HG02885 (cell line): Measurements from ENCODE around the gene LYST.
"Not testable (repeated sequence)": the region's sequence is repeated elsewhere in the genome, so short reads cannot be mapped to it uniquely, and the experiment has no call there.

Source experiments
- ATAC-seq: cut with Tn5 transposase; IDR thresholded peaks from one replicate; pipeline ENCODE4 v1.9.1; 2021; ENCODE audit warnings: mild to moderate bottlenecking; ENCODE audit not compliant: unreplicated experiment, poor library complexity

Gene LYST, protein sequence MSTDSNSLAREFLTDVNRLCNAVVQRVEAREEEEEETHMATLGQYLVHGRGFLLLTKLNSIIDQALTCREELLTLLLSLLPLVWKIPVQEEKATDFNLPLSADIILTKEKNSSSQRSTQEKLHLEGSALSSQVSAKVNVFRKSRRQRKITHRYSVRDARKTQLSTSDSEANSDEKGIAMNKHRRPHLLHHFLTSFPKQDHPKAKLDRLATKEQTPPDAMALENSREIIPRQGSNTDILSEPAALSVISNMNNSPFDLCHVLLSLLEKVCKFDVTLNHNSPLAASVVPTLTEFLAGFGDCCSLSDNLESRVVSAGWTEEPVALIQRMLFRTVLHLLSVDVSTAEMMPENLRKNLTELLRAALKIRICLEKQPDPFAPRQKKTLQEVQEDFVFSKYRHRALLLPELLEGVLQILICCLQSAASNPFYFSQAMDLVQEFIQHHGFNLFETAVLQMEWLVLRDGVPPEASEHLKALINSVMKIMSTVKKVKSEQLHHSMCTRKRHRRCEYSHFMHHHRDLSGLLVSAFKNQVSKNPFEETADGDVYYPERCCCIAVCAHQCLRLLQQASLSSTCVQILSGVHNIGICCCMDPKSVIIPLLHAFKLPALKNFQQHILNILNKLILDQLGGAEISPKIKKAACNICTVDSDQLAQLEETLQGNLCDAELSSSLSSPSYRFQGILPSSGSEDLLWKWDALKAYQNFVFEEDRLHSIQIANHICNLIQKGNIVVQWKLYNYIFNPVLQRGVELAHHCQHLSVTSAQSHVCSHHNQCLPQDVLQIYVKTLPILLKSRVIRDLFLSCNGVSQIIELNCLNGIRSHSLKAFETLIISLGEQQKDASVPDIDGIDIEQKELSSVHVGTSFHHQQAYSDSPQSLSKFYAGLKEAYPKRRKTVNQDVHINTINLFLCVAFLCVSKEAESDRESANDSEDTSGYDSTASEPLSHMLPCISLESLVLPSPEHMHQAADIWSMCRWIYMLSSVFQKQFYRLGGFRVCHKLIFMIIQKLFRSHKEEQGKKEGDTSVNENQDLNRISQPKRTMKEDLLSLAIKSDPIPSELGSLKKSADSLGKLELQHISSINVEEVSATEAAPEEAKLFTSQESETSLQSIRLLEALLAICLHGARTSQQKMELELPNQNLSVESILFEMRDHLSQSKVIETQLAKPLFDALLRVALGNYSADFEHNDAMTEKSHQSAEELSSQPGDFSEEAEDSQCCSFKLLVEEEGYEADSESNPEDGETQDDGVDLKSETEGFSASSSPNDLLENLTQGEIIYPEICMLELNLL (N-terminal part only)

DNA sequence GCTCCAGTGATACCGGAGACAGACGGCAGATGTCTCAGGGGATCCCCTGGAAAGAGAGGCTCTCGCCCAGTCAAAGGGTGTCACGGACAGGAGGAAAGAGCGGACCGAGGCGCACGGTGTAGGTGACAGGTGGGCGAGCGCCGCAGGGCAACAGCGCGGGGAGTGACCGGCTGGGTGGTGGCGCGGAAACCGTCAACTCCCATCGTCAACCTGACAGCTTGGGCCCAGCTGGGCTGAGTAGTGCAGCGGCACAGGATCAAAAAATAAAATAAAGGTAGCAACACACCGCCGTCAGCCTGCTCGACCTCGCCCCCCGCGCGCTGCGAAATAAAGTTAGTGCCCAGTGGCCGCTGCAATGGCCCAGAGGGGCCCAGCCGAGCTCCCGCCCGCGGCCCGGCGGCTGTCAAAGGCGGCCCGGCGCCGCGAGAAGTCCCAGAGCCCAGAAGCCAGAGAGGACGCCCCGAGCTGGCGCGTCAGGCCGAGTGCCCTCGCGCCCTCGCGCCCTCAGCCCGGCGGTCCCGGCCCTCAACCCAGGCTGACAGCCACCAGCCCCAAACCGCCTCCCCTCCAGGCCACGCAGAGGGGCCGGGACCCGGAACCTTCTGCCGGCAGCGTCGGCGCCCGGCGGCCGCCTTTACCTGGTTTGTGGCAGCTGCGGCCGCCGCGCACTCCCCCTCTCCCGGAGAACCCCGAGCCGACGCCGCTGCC, at the start of gene LYST:
Gene LYST (minus strand): TSS at position 702 of the 708 bp plus-strand sequence. CDS start 36,489 bp downstream, outside the sequence.
- ATAC-seq = peak; percentile 49

DNA sequence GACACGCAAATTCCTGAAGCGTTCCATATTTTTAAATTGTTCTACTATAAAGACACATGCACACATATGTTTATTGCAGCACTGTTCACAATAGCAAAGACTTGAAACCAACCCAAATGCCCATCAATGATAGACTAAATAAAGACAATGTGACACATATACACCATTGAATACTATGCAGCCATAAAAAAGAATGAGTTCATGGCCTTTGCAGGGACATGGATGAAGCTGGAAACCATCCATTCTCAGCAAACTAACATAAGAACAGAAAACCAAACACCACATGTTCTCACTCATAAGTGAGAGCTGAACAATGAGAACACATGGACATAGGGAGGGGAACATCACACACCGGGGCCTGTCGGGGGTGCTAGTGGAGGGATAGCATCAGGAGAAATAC, 48.8 kb upstream of the LYST start:
- ATAC-seq = not testable (repeated sequence)

DNA sequence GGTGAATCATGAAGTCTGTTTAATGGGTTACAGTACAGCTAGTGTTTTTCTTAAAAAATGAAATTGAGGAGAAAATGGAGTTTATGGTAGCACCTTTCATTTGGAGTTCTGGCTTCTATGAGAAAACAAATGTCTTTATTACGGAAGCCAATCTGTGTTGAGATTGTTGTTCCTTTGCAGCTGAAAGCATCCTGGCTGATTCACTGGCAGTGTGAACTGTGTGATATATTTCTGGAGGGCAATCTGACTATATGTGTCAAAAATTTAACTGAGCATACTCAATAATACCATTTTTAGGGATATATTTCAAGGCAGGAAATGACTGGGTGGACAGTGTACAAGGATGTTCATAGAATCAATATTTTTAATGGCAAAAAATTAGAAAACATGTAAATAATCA, 46.6 kb upstream of the LYST start:
- no peak for ATAC-seq

DNA sequence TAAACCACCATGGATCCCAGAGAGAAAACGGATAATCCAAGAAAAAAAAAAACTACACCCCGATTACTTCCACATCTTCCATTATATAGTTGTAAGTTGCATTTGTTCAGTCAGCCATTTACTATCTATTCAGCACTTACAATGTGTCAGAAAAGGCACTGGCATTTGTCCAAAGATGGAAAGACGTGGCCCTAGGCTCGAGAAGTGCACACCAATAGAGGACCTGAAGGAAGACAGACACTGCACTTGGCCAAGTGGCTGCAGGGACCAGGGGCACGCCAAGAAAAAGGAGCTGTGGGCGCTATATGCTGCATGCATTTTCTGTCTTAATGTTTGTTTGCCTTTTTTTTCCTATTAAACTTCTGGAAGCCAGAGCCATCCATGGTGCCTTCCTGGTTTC, 45.2 kb upstream of the LYST start:
- no peak for ATAC-seq

DNA sequence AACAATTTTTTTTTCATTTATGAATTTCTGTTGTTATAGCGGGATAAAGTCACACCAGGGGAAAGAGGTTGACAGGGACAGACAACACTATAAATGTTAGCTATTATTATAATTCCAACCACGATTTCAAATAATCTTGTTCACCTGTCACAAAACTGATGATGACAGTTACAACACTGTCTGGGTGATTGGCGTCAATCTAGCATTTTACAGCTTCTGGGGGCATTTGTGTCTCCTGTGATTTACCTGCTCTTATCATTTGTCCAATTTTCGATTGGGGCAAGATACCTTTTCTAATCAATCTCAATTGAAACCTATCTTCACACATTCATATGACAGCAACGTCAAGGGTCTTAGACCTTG, 44.6 kb upstream of the LYST start:
- no peak for ATAC-seq

DNA sequence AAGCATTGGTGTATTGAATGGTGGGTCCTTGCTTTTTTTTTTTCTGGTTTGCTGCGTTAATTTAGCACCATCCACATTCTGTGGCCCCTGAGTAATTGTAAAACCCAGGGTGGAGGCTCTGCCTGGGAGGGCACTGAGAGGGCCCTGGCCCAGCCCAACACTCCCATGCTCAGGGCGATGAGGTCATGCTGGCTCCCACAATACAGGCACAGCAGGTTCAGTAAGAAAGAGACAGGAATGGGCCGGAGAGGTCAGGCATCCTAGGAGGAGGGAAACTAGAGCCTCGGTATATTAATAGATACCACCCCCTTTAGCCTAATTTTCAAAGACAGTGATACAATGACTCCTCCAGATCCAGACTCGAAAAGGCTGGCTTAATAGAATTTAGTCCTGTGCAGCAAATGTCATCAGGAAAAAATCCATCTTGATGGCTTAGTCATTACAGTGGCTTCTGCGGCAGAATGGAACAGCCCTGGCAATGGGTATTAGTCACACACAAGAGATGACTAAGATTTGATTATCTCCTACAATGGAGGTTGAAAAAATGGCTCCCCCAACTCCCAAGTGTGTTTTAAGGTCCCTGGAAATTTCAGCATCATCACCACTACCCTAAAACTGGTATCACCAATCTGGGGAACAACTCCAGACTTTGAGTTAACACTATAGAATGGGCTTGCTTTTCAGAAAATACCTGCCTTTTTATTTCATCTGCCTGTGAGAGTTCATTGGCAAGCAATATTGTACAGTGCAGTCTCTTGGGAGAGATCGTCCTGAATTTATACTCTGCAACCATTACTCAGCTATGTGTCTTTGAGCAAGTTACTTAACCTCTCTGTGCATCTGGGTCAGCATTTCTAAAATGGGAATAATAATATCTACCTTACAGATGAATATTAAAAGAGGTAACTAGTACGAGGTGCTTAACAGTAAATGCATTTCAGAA, 43.9 kb upstream of the LYST start:
- ATAC-seq = no peak

DNA sequence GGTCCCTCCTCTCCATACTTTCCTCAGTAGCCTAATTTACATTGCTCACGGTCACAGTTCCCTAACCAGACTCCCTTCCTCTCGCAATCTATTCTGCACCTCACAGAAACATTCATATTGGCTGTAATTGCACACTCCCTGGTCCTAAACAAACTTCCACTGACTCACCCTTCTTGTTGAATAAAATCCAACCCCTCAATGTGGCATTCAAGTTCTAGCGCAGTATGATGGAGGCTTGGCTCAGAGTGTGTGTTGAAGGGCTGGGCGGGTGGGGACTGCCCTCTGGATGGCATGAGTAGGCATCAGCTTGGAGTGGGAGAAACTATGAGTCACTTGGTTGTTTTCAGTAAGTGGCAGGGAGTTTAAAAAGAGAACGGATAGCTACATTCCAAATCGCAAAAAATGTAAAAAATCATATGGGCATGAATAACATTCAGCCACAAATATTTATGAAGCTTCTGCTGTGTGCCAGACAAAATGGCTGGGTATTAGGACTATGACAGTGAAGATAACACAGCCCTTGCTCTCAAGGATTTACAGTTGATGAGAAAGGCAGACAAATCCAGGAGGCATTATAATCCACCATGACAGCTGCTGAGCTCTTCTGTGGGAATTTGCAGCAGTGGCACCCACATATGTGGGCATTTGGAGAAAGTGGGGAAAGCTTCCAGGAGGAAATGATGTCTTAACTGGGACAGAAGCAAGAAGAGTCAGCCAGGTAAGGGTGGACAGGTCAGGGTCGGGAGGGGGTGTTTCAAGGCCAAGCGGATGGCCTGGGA, 42.2 kb upstream of the LYST start:
- ATAC-seq = no peak

DNA sequence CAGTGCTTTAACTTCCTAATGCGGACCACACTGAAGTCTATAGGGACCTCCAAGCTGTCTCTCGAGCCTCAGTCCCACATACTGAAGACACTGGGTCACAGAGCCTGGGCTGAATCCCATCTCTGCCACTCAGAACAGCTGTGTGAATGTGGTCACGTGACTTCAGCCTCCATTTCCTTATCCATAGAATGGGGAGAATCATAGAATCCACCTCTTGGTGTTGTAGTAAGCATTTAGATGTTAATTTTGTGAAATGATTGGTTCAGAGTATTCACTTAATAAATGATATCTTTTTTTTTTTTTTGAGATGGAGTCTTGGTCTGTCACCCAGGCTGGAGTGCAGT, 41.2 kb upstream of the LYST start:
- no peak for ATAC-seq

DNA sequence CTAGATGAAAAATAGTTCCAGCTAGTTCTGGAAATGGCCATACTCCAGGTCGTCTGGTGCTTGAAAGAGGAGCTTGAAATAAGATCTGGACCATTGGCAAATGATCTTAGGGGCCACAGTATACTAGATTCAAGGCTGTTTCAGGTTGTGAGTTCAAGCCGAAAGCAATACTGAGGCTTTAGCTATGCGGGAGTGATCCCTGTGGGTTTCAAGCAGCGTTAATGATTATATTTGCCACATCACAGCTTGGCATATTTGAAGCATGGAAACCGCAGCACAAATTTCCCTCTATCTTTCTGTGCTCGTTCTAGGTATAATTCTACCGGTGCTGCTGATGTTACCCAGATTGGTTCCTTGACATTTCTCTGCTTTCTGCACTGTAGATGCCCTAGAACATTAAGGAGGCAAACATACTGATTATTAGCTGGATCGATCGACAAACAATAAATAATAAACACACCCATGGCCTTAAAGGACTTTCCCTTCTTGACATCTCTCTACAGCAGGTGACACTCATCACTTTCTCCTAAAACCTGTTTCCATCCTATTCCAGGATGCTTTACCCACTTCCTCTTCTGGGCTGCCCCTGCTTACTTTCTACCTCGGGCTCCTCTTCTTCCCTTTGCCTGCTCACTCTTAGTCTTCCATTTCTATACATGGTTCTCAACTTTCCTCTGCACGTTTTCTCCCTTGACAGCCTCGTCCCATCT, 40.6 kb upstream of the LYST start:
- no peak for ATAC-seq

DNA sequence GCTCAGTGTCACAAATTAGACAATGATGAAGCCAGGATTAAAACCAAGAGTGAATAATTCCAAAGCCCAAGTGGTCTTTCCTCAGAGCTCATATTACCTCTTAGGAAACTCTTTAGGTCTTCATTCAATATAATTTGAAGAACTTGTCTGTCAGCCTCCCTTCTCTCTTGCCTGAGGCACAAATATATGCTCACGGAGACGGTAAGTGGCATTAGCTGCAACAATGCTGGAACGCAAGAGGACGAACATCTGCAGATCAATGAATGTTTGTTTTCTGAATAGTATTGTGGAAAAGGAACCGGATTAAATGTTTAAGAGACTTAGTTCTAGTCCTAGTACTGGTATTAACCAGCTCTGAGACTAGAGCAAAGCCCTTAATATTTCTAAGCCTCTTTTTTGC, 39.7 kb upstream of the LYST start:
- no peak for ATAC-seq

DNA sequence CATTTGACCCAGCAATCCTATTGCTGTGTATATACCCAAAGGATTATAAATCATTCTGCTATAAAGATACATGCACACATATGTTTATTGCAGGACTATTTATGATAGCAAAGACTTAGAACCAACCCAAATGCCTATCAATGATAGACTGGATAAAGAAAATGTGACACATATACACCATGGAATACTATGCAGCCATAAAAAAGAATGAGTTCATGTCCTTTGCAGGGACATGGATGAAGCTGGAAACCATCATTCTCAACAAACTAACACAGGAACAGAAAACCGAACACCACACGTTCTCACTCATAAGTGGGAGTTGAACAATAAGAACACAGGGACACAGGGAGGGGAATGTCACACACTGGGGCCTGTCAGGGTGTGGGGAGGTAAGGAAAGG, 37.1 kb upstream of the LYST start:
- ATAC-seq = not testable (repeated sequence)

DNA sequence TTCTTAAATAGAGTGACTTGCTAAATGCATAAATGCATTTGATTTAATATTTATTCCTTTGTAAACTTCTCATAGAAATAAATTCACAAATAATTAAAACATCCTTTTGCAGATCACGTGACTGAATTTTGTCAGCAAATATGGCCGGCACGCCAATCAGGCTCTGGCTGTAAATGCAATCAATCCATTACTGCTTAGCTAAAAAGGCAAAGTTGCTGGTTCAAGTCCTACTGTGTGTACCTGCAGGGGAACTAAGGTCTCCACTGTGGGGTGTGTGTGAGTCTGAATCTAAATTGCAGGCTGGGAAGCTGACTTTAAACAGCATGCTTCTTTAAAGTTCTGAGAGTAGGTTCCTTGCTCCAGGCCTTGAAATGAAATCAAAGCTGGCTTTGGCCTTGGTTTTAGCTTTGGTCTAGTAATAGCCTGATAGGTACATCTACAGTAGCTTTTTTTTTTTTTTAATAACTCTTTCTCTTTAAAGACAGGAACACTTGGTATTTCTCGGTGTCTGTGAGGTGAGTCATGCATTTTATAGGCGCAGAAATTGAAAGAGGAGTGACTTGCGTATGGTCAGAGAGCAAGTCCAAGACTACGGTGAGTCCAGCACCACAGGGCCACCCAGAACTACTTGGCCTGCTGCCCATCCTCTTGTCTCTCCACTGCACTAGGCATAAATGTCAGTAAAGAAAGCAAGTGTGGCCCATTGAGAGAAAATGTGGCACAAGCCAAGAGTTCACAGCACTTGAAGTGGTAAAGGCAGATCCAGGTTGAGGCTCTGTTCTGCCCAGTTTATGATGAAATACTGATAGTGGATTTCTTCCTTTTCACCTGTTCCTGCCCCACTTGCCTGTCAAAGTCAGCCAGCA, 36.2 kb upstream of the LYST start:
- no peak for ATAC-seq

DNA sequence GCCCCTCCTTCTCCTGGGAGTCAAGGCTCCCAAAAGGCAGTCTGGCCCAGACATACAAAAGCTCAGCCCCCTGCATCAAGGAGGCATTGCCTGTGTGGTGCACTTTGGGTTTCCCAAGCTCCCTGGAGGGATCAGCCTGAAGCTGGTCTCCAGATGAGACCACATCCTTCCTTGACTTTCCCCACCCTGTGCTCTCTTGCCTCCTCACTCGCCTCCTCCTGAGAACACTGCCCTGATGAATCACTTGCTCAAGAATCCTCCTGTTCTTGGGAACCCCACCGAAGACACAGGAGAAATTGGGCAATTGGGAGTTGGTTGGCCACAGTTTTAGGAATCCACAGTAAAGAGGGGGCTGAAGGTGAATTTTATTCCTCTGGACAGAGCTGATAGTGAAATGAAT, 34.8 kb upstream of the LYST start:
- ATAC-seq = no peak

DNA sequence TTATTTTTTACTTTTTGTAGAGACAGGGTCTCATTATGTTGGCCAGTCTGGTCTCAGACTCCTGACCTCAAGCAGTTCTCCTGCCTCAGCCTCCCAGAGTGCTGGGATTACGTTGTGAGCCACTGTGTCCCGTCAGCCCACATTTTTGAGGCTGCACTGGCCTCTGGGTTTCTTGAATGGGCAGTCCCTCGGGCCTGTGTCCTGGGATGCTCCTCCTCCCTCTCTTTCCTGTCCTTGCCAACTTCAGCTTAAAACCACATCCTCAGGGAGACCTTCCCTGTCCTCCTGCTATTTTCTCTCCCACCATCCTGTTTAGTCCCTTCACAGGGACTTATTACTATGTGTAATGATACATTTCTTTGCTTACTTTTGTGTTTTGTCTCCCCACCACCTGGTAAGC, 31.4 kb upstream of the LYST start:
- ATAC-seq = no peak

DNA sequence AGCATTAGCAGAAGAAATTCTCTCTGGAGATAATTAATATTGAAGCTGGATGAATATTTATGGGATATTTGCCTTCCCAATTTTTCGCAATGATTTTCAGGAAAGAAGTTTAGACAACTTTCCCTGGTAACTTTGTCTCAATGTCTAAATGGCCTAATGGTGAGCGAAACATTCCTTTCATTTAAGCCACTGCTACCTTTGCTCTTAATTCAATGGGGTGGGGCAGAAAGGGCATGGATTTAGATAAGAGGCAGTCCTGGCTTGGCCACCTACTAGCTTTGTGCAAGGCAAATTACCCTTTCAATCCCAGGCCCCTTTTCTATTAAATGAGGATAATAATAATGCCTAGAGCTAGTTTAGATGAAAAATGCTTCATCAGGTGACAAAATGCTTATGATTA, 27.1 kb upstream of the LYST start:
- ATAC-seq = no peak

DNA sequence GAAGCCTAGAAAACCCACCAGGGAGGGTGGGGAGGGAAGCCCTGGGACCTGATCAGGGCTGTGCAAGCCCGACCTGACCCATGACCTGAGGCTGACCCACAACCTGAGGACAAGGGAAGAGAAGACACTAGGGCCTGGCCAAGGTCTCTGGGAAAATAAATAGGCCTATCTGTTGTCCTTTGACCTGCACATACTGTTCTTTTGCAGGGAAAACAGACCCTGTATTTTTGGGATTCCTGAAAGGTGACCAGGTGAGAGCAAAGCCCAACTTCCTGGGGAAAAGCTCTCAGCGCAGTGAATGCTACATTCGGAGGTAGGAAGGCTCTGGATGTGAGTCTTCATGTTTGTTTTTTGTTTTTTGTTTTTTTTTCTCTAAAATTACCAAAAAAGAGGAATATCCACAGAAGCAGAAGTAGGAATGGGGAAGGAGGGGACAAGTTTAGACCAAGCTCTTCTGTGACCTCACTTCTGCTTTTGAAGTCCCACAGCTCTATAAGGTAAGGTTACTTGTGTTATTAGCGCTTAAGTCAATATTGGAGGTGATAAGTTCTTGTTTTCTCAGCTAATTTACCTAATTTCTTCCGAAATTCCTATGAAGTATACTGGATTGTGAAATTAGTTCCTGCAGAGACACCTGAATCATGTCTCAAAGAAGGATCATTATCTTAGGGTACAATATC, 26.2 kb upstream of the LYST start:
- ATAC-seq = no peak
